ENCODE data around the gene DNAH14.

Gene DNAH14

GRCh38 chr1:225408249-225408648 lies 478.8 kb downstream of the DNAH14 start:
- no peak for DNase-seq (ENCODE audit: low spot score)

- no peak for DNase-seq (ENCODE audit: low spot score)
Measured at GRCh38 chr1:225409051-225409450, 479.6 kb downstream of the DNAH14 start.

- no peak for DNase-seq (ENCODE audit: low spot score)
Measured at GRCh38 chr1:225410036-225410435, 480.6 kb downstream of the DNAH14 start.

GRCh38 chr1:225412321-225412720 lies 482.8 kb downstream of the DNAH14 start:
- no peak for DNase-seq (ENCODE audit: low spot score)

- DNase-seq (ENCODE audit: low spot score), result no peak
Measured at GRCh38 chr1:225412803-225413351, 483.4 kb downstream of the DNAH14 start.

- no peak for DNase-seq (ENCODE audit: low spot score)
Measured at GRCh38 chr1:225413708-225414375, 484.4 kb downstream of the DNAH14 start.

GRCh38 chr1:225415307-225415706 lies 485.8 kb downstream of the DNAH14 start:
- DNase-seq (ENCODE audit: low spot score), result no peak

- no peak for DNase-seq (ENCODE audit: low spot score)
Measured at GRCh38 chr1:225415967-225416745, 486.7 kb downstream of the DNAH14 start.

- DNase-seq (ENCODE audit: low spot score), result no peak
Measured at GRCh38 chr1:225418059-225418458, 488.6 kb downstream of the DNAH14 start.

- DNase-seq (ENCODE audit: low spot score), result no peak
Measured at GRCh38 chr1:225418598-225418997, 489.1 kb downstream of the DNAH14 start.

GRCh38 chr1:225422031-225422605 lies 492.6 kb downstream of the DNAH14 start:
- DNase-seq (ENCODE audit: low spot score), result no peak

- DNase-seq (ENCODE audit: low spot score), result no peak
Measured at GRCh38 chr1:225422795-225423517, 493.5 kb downstream of the DNAH14 start.

- no peak for DNase-seq (ENCODE audit: low spot score)
Measured at GRCh38 chr1:225423518-225423855, 494.0 kb downstream of the DNAH14 start.

- DNase-seq (ENCODE audit: low spot score), result no peak
Measured at GRCh38 chr1:225424562-225425200, 495.2 kb downstream of the DNAH14 start.

GRCh38 chr1:225425201-225425786 lies 495.8 kb downstream of the DNAH14 start:
- DNase-seq (ENCODE audit: low spot score), result peak; percentile 28

- peak; percentile 58 for DNase-seq (ENCODE audit: low spot score)
Measured at GRCh38 chr1:225426395-225427234, 497.1 kb downstream of the DNAH14 start.

GRCh38 chr1:225427235-225428067 lies 498.0 kb downstream of the DNAH14 start, which contains the start of gene LBR:
LBR (minus strand) TSS chr1:225428038; CDS start chr1:225424075, 3,963 bp downstream.
- no peak for DNase-seq (ENCODE audit: low spot score)

GRCh38 chr1:225428068-225428880 lies 498.8 kb downstream of the DNAH14 start:
- DNase-seq (ENCODE audit: low spot score), result peak; percentile 95

All from hematopoietic multipotent progenitor cell treated with erythropoietin and hydrocortisone succinate and interleukin-3 and kit ligand, for 17 days (in vitro differentiated cells).